NCI-H82 (cell line): ENCODE results near the gene SERINC3.

Source experiments
- DNase-seq: peaks from one replicate; lab custom pipeline; 2025; lab: John Stamatoyannopoulos, UW

Gene SERINC3

DNA sequence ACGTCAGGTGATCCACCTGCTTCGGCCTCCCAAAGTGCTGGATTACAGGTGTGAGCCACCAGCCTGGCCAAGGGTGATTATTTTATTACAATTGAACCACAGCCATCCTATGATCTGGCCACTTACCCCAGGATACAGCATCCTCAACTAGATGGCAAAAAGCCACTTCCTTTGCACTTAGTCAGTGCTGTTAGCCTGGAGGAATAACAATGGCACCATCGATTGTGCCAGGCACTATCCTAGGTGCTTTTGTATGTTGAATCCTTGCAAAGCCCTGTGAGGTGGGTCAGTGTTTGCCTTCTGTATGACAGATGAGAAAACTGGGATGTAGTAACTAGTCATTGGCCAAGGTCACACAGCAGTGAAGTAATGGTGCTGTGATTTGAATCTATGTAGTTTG is 57.4 kb downstream of the SERINC3 start:
- no peak for DNase-seq

DNA sequence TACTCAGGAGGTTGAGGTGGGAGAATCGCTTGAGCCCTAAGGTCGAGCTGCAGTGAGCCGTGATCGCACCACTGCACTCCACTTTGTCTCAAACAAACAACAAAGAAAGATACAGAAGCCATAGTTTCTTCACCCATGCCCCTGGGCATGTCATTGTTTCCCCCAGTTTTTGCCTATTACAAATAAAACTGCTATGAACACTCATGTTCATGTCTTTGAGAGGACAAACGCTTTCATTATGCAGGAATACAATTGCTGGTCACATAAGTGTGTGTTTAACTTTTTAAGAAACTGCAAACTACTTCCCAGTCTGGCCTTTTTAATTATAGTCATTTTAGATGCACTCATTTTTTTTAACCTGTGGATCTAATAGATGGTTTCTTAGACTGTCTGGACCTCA is 58.4 kb downstream of the SERINC3 start:
- no peak for DNase-seq

DNA sequence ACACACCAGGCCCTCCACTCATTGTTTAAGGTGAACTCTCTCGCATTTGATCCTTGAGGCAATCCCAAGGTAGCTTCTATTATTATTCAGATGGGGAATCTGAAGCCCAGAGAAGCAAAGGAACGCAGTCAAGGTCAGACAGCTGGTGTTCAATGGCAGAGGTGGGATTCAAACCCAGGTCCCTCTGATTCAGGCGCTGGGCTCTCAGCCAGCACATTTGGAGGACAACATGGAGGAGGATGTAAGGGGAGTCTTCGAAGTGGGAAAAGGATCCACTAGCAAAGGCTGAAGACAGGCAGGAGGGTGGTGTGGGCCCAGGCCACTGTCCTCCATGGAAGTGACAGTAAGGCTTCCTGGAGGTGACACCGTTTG is 60.1 kb downstream of the SERINC3 start:
- no peak for DNase-seq

DNA sequence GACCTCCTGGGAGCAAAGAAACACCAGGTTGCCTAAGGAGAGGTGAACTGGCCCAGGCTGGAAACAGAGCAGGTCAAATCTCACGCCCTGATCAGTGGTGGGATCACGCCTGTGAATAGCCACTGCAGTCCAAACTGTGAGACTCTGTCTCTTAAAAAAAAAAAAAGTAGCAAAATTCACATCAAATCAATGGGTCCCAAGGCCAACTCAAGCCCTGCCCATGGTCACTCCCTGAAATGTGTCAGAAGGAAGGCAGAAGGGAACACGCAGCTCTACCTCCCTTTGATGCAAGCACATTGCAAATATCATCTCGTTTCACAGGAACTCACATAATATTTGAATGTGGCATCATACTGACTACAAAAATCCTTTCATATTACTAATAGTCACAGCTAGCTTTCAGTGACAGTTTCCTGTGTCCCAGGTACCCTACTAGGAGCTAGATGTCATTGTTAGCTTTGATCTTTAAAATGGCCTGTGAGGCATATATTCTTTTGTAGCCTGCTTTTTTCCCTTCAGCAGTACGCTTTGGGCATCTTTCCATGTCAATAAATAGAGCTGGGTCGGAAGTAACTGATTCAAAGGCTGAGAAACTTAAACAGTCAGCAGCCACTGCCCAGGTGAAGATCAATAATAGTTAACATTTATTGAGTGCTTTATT is 60.6 kb downstream of the SERINC3 start:
- no peak for DNase-seq

DNA sequence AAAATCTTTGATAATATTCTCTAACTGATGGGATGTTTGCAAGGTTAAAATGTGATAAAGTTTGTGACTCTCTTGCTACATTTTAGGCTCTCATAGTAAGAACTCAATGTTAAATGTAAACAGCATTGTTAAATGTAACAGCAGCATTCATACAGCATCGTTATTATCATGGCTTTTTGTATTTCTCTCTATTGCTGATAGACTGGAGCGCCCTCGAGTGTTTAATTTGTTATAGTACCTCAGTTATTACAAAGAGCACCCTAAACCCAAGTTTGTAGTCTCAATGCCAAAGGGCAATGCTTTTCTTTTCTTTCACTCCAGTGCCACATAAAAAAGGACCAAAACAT is 61.1 kb downstream of the SERINC3 start:
- peak; percentile 39 for DNase-seq

DNA sequence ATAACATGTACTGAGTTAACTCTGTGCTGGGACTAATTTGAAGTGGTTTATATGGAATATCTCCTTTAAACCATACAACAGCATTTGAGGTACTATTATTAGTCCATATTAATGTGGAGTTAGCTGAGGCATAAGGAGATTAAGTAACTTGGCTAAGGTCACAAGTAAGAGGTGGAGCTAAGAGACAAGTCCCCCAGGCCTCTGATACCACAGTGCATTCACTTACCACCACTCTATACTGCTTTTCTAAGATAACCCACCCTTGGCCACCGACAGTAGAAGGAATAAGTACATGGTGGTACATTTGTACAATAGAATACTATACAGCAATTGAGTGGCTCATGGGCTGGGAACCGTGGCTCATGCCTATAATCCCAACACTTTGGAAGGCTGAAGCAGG is 62.6 kb downstream of the SERINC3 start:
- DNase-seq, result no peak

DNA sequence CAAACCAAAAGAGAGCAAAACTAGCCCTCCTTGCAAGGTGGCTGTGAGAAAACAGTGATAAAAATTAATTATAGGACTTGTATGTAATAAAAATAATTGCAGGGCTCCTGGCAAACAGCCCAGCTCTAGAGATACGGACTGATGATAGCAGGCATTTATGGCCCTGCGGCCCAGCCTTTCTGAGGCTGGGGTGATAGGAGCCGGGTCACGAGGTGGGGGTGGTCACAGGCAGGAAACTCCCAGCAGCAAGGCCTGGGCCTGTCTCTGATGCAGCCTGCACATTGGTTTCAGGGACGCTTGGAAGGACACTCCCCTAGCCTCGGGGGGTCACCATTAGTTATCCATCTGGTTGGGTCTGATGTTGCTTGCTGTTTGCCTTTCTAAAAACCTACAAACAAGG is 64.9 kb downstream of the SERINC3 start:
- no peak for DNase-seq

DNA sequence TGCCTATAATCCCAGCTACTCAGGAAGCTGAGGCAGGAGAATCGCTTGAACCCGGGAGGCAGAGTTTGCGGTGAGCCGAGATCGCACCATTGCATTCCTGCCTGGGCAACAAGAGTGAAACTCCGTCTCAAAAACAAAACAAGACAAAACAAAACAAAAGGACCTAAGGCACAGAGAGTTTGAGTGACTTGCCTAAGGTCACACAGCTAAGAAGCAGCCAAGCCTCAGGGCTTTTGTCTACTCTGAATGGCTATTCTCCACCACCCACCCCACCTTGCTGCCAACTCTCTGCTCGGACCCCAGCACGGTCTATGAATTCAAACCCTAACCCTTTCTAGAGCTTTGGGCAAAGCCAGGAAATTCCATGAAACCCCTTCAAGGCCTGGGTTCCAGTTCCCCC is 65.3 kb downstream of the SERINC3 start:
- no peak for DNase-seq

DNA sequence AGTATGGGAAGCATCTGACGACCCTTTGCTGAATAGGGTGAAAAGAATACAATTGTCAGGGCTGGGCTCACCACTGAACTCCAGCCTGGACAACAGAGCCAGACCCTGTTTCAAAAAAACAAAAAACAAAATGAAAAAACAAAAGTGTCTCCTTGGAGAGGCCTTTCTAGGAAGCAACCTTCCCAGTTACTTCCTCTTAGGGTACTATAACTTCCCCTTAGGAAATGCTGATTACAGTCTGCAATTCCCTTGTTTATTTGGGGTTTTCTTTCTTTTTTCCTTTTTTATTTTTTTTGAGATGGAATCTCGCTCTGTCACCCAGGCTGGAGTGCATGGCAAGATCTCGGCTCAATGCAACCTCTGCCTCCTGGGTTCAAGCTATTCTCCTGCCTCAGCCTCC is 66.7 kb downstream of the SERINC3 start:
- DNase-seq, result no peak

DNA sequence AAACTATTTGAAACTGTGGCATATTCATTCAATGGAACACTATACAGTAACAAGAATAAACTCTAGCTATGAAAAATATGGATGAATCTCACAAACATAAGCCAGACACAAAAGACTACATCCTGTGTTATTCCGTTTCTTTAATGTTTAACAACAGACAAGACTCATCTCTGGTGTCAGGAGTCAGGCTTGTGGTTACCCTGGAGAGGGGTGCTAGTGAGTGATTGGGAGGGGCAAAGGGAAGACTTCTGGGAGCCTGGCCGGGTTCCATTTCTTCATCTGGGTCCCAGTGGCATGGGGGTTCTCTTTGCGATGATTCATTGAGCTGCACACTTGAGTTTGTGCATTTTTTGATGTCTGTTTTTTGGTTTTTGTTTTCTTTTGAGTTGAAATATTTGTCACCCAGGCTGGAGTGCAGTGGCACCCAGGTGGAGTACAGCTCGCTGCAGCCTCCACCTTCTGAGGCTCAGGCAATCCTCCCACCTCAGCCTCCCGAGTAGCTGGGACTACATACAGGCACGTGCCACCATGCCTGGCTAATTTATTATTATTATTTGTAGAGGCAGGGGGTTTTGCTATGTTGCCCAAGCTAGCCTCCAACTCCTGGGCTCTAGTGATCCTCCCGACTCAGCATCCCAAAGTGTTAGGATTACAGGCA is 67.4 kb downstream of the SERINC3 start:
- DNase-seq, result no peak

DNA sequence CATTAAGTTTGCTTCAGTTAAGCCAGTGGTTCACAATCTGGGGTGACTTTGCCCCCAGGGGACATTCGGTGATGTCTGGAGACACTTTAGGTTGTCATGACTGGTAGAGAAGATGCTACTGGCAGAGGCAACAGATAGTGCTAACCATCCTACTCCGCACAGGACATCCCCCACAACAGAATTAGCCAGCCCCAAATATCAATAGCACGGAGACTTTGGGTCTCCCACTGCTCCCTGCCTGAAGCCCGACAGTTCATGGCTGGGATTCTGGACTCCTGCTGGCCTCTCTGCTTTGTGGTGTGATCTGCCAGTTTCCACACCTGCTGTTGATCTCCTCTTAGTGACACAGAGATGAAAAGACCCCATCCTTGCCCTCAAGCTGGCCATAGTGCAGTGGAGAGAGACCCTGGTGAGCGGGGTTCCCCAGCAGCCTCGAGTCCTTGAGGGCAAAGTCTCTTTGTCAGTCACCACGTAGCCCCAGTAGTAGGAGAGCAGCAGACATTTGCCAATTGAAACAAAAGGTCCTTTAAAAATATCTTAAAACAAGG is 70.9 kb downstream of the SERINC3 start:
- no peak for DNase-seq

DNA sequence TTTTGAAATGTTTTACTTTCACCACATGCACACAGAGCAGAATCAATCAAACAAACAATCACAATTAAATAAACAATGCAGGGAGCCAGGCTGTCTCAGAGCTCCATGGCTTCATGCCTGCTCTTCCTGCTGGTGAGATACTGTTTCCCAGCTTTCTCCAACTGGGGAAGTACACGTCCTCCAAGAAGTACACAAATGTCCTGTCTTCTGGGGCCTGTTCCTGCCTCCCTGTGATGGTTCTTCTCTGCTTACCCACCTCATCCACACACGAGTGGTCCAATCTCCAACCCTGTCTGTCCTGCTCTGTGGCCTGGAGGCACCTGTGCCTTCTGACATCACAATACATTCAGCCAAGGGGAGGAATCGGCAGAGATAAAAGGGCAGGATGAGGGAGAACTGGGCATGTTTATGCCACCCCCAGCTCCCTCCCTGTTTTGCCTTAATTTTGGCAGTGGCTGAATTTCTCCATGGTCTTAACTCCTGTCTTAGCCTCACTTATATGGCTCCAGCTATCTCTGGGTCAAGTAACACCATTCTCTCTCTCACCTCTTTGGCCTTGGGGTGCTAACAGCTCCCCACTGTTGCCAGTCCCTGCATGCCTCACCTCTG is 71.5 kb downstream of the SERINC3 start:
- DNase-seq, result no peak

DNA sequence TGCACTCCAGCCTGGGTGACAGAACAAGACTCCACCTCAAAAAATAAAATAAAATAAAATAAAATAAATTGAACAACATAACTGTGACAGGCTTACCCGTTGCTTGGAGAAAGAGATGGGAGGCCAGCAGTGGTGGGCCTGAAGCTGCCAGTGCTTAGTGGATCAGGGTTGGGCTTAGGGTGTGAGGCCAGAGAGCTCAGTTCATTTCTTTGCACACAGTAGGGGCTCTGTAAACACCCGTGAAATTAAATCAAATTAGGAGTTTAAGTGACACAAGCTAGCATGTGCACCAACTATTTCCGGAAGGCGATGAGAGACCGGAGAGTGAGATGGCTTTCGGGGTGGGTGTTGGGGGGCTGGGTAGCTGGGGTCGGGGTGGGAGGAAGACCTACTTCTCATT is 72.0 kb downstream of the SERINC3 start:
- DNase-seq, result no peak

DNA sequence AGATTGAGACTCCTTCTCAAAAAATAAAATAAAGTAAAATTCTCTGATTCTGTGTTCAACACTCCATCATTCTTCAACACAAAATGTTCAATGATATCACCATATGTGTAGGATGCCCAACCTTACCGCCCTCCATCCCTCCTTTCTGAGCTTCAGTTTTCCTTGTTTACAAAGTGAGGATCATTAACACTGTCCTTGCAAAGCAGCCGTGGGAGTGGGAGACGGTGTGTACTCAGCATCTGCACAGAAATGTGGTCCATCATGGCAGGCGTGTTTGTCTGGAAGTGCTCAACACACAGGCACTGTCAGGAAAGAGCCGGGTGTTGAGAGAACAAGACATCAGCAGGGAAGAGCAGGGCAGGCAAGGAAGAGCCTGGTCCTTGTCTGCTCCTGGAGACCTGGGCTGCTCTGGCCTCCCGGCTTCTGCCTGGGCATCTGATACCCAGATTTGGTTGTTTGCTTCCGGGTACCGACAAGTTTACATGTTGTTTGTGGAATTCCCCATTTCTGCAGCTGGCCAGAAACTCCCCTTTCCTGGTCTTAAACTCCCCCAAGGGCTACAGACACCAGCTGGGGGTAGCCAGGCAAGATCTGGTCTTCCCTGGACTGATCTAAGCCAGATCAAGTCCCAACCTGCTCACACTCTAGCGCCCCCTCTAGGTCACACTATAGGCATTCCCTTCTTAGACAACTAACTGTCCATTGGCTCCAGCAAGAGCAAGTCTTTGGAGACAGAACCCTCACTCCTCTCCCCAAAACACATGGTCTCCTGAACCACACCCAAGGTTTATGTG is 72.9 kb downstream of the SERINC3 start:
- DNase-seq, result peak; percentile 68

DNA sequence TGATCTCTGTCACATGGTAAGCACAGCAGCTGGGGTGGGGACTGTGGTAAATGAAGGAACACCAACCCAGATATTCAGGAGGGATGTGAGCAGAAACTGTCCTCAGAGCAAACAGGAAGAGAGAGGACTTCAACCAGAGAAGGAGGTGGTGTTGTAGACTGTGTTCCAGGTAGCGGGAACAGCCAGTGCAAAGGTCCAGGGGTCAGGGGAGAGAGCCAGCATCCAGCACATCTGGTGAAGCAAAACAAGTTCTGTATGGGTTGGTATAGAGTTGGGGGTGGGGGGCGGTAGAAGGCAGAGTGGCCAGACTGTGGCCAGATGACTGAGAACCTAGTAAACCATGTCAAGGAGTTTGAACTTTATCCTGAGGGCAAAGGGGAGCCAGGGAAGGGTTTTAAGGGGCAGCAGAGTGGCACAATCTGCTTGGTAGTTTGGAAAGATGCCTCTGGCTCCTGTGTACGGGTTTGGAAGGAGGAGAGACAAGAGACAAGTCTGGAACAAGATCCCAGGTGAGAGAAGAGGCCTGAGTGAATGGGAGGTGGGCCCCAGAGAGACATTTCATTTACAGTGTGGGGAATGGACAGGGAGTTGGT is 73.9 kb downstream of the SERINC3 start:
- DNase-seq, result no peak
